Osteoblast (primary cell): ENCODE measurements around the gene DBH. TPM values are rescaled to one million over a fixed set of nuclear protein-coding genes. Genes with fewer than 3 reads are reported as not detected.

Experiments used
- DNase-seq: peaks from one replicate; pipeline ENCODE4 v3.0.0; 2011; ENCODE audit warnings: low spot score, mixed read lengths; ENCODE audit not compliant: insufficient read length; ENCODE audit errors: missing footprints
- H2AFZ ChIP-seq: 2 replicates; pipeline ENCODE4 v1.6.0; 2011; ENCODE audit warnings: mild to moderate bottlenecking, low read length
- H3K27ac ChIP-seq: 2 replicates; pipeline ENCODE4 v1.5.1; 2011; ENCODE audit warnings: mild to moderate bottlenecking, low read depth, low read length, moderate library complexity
- H3K27me3 ChIP-seq: 2 replicates; pipeline ENCODE4 v1.6.0; 2012; ENCODE audit warnings: mild to moderate bottlenecking, control low read depth, inconsistent platforms, low read length, moderate library complexity; ENCODE audit not compliant: insufficient read depth
- H3K36me3 ChIP-seq: 2 replicates; pipeline ENCODE4 v1.5.1; 2011; ENCODE audit warnings: mild to moderate bottlenecking, low read length, control low read depth, moderate library complexity; ENCODE audit not compliant: insufficient read depth
- H3K4me1 ChIP-seq: 2 replicates; pipeline ENCODE4 v1.5.1; 2011; ENCODE audit warnings: mild to moderate bottlenecking, low read length, control low read depth, moderate library complexity; ENCODE audit not compliant: insufficient read depth
- H3K4me2 ChIP-seq: 2 replicates; pipeline ENCODE4 v1.6.0; 2011; ENCODE audit warnings: mild to moderate bottlenecking, low read length; ENCODE audit not compliant: insufficient read depth
- H3K4me3 ChIP-seq: fragments of 200-600 bp; sonication (generic); 3 replicates; pipeline ENCODE4 v1.5.1; 2012; ENCODE audit warnings: mild to moderate bottlenecking, low read length, inconsistent platforms; ENCODE audit not compliant: insufficient read depth
- H3K79me2 ChIP-seq: 2 replicates; pipeline ENCODE4 v1.6.0; 2012; ENCODE audit warnings: mild to moderate bottlenecking, low read length, control low read depth, inconsistent platforms; ENCODE audit not compliant: insufficient read depth
- H3K9me3 ChIP-seq: 2 replicates; pipeline ENCODE4 v1.5.1; 2011; ENCODE audit warnings: low read depth, low read length, control low read depth
- H4K20me1 ChIP-seq: 2 replicates; pipeline ENCODE4 v1.6.0; 2012; ENCODE audit warnings: mild to moderate bottlenecking, low read length, control low read depth; ENCODE audit not compliant: insufficient read depth
- total RNA-seq: library from RNA; depleted of rRNA; stranded (reverse); fragments of >200 nt; gene quantifications from 2 replicates; pipeline ENCODE4 v1.2.3, GENCODE V29; 2012
- TF ChIP-seq, protein P1 (sequence below): IDR thresholded peaks from 2 replicates; pipeline ENCODE4 v1.5.1; 2011; ENCODE audit warnings: mild to moderate bottlenecking, low read depth, low read length, moderate library complexity; ENCODE audit errors: extremely low read depth

Gene DBH
- total RNA-seq, 1 donor: not detected

DNA sequence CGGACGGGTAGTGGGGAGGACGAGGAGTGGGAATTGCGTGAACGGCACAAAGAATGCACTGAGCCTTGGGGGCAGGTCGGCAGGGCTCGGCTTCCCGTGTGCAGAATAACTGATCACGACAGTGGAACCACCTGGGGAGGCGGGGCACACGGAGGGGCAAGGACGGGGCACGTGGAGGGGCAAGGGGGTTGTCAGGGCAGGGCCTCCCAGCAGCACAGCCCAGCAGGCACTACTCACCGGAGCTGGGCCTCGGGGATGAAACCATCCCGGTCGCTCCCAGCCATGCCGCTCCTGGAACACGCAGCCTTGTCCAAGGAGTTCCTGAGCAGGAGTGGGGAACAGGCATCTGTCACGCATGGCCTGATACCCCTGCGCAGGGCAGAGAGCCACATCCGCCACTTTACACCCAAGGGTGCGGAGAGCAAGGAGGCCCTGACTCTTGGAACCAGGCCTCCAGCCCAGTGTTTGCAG lies 68.6 kb downstream of the DBH start:
- Histone ChIP-seq H3K4me3 (no peak overlapping the region), H3K4me1 (peaks cover 16% of the 10 kb centered on the region), H3K4me2 (no peak overlapping the region), H3K27me3 (no peaks in the 10 kb centered on the region), H3K9me3 (no peaks in the 10 kb centered on the region), H2AFZ (no peak overlapping the region), H4K20me1 (no peaks in the 10 kb centered on the region), H3K27ac (no peak overlapping the region), H3K79me2 (no peaks in the 10 kb centered on the region), H3K36me3 (no peaks in the 10 kb centered on the region)
- TF ChIP-seq, protein P1, sequence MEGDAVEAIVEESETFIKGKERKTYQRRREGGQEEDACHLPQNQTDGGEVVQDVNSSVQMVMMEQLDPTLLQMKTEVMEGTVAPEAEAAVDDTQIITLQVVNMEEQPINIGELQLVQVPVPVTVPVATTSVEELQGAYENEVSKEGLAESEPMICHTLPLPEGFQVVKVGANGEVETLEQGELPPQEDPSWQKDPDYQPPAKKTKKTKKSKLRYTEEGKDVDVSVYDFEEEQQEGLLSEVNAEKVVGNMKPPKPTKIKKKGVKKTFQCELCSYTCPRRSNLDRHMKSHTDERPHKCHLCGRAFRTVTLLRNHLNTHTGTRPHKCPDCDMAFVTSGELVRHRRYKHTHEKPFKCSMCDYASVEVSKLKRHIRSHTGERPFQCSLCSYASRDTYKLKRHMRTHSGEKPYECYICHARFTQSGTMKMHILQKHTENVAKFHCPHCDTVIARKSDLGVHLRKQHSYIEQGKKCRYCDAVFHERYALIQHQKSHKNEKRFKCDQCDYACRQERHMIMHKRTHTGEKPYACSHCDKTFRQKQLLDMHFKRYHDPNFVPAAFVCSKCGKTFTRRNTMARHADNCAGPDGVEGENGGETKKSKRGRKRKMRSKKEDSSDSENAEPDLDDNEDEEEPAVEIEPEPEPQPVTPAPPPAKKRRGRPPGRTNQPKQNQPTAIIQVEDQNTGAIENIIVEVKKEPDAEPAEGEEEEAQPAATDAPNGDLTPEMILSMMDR: no peak
- DNase-seq: no peak

DNA sequence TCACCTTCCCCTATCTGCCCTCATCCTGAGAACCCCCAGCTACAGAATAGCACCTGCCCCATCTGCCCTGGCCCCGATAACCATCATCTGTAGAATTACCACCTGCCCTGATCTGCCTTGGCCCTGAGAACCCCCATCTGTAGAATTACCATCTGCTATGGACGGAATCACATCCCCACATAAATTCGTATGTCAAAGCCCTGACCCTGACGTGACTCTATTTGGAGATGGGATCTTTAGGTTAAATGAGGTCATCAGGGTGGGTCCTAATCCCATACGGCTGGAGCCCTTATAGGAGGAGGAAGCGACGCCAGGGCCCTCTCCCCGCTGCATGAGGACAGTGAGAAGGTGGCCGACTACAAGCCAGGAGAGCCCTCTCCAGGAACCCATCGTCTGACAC lies 69.4 kb downstream of the DBH start:
- Histone ChIP-seq H3K4me2 (no peak overlapping the region), H3K36me3 (no peaks in the 10 kb centered on the region), H3K4me3 (no peak overlapping the region), H2AFZ (no peak overlapping the region), H3K9me3 (no peaks in the 10 kb centered on the region), H4K20me1 (no peaks in the 10 kb centered on the region), H3K27me3 (no peaks in the 10 kb centered on the region), H3K27ac (no peak overlapping the region), H3K79me2 (no peaks in the 10 kb centered on the region), H3K4me1 (peaks cover 17% of the 10 kb centered on the region)
- DNase-seq: no peak
- TF ChIP-seq, protein P1: no peak

DNA sequence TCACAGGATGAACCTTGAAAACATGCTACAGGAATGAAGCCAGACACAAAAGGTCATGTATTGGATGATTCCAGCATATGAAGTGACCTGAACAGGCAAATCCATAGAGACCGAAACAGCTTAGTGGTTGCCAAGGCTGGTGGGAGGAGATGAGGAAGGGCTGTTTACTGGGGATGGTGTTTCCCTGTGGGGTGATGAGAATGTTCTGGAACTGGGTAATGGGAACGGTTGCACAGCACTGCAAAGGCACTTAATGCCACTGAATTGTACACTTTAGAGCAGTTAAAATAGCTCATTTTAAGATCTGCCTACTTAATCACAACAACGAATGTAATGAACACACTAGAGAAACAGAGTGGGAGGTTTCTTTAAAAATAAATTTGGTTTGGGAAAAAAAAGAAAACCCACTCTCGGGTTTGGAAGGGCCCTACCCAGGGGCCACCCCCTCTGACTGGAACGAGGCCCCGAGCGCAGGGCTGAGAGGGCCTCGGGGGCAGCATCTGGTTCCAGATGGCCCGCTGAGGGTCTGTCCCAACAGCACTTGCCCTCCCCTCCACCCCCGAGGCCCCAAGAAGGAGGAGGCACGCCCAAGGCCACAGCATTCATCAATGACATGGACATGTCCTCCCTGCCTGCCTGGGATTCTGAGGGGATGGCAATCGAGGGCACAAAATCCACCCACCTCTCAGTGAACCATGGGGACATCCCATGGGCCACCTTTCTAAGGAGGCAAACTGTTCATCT lies 70.3 kb downstream of the DBH start:
- Histone ChIP-seq H4K20me1 (no peaks in the 10 kb centered on the region), H3K27ac (peak overlapping the region; percentile 62), H3K79me2 (no peaks in the 10 kb centered on the region), H3K27me3 (no peaks in the 10 kb centered on the region), H3K4me3 (peak overlapping the region; percentile 33), H3K36me3 (no peaks in the 10 kb centered on the region), H3K4me1 (peaks cover 26% of the 10 kb centered on the region), H2AFZ (no peak overlapping the region), H3K4me2 (peak overlapping the region; percentile 71), H3K9me3 (no peaks in the 10 kb centered on the region)
- TF ChIP-seq, protein P1: no peak
- peak; percentile 69 for DNase-seq

DNA sequence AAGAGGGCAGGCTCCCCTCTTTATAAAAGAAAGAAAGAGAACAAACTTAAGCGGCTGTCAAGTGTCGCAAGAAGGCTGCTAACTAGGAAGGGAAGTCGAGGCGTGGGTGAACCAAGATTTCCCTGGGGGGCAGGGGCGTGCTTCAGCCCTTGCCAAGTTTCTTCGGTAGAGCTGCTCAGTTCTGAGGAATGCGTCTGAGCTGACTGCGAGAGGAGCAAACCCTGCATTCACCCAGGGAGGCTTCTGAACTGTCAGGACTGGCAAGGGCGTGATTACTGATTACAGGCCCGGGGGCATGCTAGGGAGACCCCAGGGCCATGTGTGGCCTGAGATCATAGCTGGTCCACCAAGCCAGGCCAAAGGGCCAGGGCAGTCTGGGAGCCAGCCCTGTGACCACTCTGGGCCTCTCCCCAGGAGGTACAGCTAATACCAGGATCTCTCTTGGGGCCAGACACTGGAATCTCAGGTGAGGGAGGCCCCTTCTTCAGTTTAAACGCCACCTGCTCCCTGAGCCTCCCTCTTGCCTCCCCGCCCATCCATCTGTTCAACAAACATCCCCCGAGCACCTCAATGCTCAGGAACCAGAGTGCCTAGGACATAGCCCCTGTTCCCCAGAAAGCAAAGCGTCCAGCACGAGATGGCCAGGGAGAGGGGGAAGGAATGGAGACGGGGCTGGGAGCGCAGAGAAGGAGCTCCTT lies 71.1 kb downstream of the DBH start:
- DNase-seq: peak; percentile 97
- Histone ChIP-seq H2AFZ (no peak overlapping the region), H3K4me1 (peaks cover 33% of the 10 kb centered on the region), H3K4me2 (peak overlapping the region; percentile 71), H4K20me1 (no peaks in the 10 kb centered on the region), H3K27me3 (no peaks in the 10 kb centered on the region), H3K79me2 (no peaks in the 10 kb centered on the region), H3K27ac (peak overlapping the region; percentile 62), H3K4me3 (peak overlapping the region; percentile 33), H3K36me3 (no peaks in the 10 kb centered on the region), H3K9me3 (no peaks in the 10 kb centered on the region)
- TF ChIP-seq, protein P1: no peak
